Heart right ventricle (tissue), 16 donors: ENCODE results near the gene MYCN. TPM values are rescaled to one million over a fixed set of nuclear protein-coding genes. Genes with fewer than 3 reads are reported as not detected.

Source experiments
- ATAC-seq, 8 donors: fragments of 200-7000 bp; cut with Tn5 transposase; one replicate each; pipeline ENCODE4 v1.9.1; 2020; ENCODE audit warnings: mild to moderate bottlenecking in 8 of 8, moderate library complexity in 8 of 8, moderate number of reproducible peaks in 1 of 8
- DNase-seq, 2 donors: peaks; one replicate each; pipeline ENCODE4 v3.0.0-alpha.2; 2020
- H3K27ac ChIP-seq, 10 donors: fragments of 200-600 bp; sonication (generic) in 2 of 10; one replicate each; pipeline versions ENCODE4 v1.5.0 to v1.8.0; 2020 to 2022; ENCODE audit warnings: mild to moderate bottlenecking in 3 of 10
- H3K27me3 ChIP-seq, 7 donors: fragments of 200-600 bp; one replicate each; pipeline ENCODE4 v1.8.0; 2021 to 2022; ENCODE audit warnings: mild to moderate bottlenecking in 2 of 7
- H3K36me3 ChIP-seq, 9 donors: fragments of 200-600 bp; sonication (generic) in 1 of 9; one replicate each; pipeline versions ENCODE4 v1.5.0 to v1.8.0; 2020 to 2022; ENCODE audit warnings: mild to moderate bottlenecking in 2 of 9
- H3K4me1 ChIP-seq, 9 donors: fragments of 200-600 bp; sonication (generic) in 1 of 9; one replicate each; pipeline versions ENCODE4 v1.5.0 to v1.8.0; 2020 to 2022; ENCODE audit warnings: mild to moderate bottlenecking in 4 of 9
- H3K4me3 ChIP-seq, 10 donors: fragments of 200-600 bp; sonication (generic) in 2 of 10; one replicate each; pipeline versions ENCODE4 v1.5.0 to v1.8.0; 2020 to 2022; ENCODE audit warnings: mild to moderate bottlenecking in 7 of 10, moderate library complexity in 2 of 10
- H3K9me3 ChIP-seq, 11 donors: fragments of 200-600 bp in 10 of 11; sonication (generic) in 2 of 11; one replicate each; pipeline versions ENCODE4 v1.5.0 to v1.8.0; 2013 to 2022; ENCODE audit warnings: mild to moderate bottlenecking in 2 of 11, control low read depth in 1 of 11, moderate library complexity in 1 of 11
- CTCF ChIP-seq, 9 donors: fragments of 200-600 bp; sonication (generic) in 2 of 9; IDR thresholded peaks; one replicate each; pipeline versions ENCODE4 v1.5.0 to v1.8.0; 2021 to 2022; ENCODE audit warnings: antibody characterized with exemption in 9 of 9, mild to moderate bottlenecking in 5 of 9, moderate library complexity in 1 of 9
- WGBS, 2 donors: extraction: QIAGEN DNeasy Blood & Tissue Kit; methylation state at CpG; one replicate each; pipeline ENCODE4 v1.1.7; 2013; ENCODE audit warnings: inconsistent platforms in 1 of 2; 5-methylcytosine and 5-hydroxymethylcytosine counted together
- intact Hi-C, 10 donors: fragments of 100-400 bp; cut with DNase I; formaldehyde crosslinking; loops; one replicate each; pipeline versions ENCODE4 v1.11.1 to v1.14.2; 2022
- polyA plus RNA-seq, 2 donors: library from polyadenylated mRNA; stranded (reverse); fragments of 200-250 nt; gene quantifications; one replicate each; pipeline ENCODE4 v1.2.3, GENCODE V29; 2013
- total RNA-seq, 10 donors: library from RNA; stranded (reverse); fragmentation: NEBNext Ultra II Directional in 3 of 10; extraction: Animal tissue kit (Norgen Biotek cat#: 25700) in 3 of 10; gene quantifications; one replicate each; pipeline versions ENCODE4 v1.2.1 to v1.2.4, GENCODE V29; 2021 to 2023
- donor health status: Arrhythmogenic right ventricular cardiomyopathy.
- donor health status: ischemic (EF 13 %, LVEDD 7.1; RV severe dilation, severe dysfunction).
- donor health status: healthy with polysubstance abuse.
- donor health status: DM: no; HTN: yes; CAD: no.
- donor health status: DM: no; HTN: no; CAD: no.
- donor health status: ischemic (EF 25% LVEDD 6.9; RV normal size, moderate dysfunction).
- donor health status: ischemic (EF 25% LVEDD 5.7; RV mildly dilated, moderate dysfunction).
- donor health status: healthy.
- donor health status: DM: yes; HTN: yes; CAD: no.
- donor health status: Ischemic cardiomyopathy.
- donor health status: ischemic (EF 35%, LVEDD 5.7; RV mildly dilated, moderate dysfunction).
- donor health status: nonischemic (EF 11% LVEDD 7.7; RV severe dilation, severe dysfunction).
- donor health status: DM: yes; HTN: yes; CAD: no.
- donor health status: PGD.
- donor health status: ischemic (EF 29% LVEDD 5.4; RV normal size, mild dysfunction).
- donor health status: nonischemic (EF 23%, LVEDD 6.1; RV moderate dilation, normal function).

MYCN gene
- total and polyA plus RNA-seq, 12 donors, result 0.14 to 1.4 (median 0.52) TPM

GRCh38 chr2:15930589-15931318, 9.6 kb upstream of the MYCN start:
- Histone ChIP-seq H3K4me3 (no peak overlapping the region), H3K36me3 (no peaks in the 10 kb centered on the region), H3K9me3 (peaks cover 0 to 4% (median 0%) of the 10 kb centered on the region in 11 donors), H3K27me3 (no peaks in the 10 kb centered on the region), H3K27ac (no peak overlapping the region), H3K4me1 (no peaks in the 10 kb centered on the region)
- DNase-seq, result no peak
- TF ChIP-seq CTCF (IDR thresholded peaks at IDR 0.05), result no peak
- 81 to 92% methylated on average over 5 of the region's 5 CpGs for WGBS, 2 donors
- intact Hi-C loops, result loop anchor here in 6 of 10 donors (10.0 kb wide), 5 partner anchors 296 to 824 kb away; no protein-coding TSS in a partner anchor
- ATAC-seq, result no peak

GRCh38 chr2:15931319-15931890, 8.9 kb upstream of the MYCN start:
- Histone ChIP-seq H3K4me1 (no peaks in the 10 kb centered on the region), H3K4me3 (no peak overlapping the region), H3K27me3 (no peaks in the 10 kb centered on the region), H3K36me3 (no peaks in the 10 kb centered on the region), H3K27ac (no peak overlapping the region), H3K9me3 (peaks cover 0 to 4% (median 0%) of the 10 kb centered on the region in 11 donors)
- TF ChIP-seq CTCF (IDR thresholded peaks at IDR 0.05), result no peak
- 58 to 68% methylated on average over 2 of the region's 2 CpGs for WGBS, 2 donors
- DNase-seq (no peak), ATAC-seq (no peak)
- intact Hi-C loops, result loop anchor here in 6 of 10 donors (10.0 kb wide), 5 partner anchors 297 to 823 kb away; no protein-coding TSS in a partner anchor

GRCh38 chr2:15931950-15932349, 8.4 kb upstream of the MYCN start:
- Histone ChIP-seq H3K27me3 (no peaks in the 10 kb centered on the region), H3K4me3 (no peak overlapping the region), H3K27ac (no peak overlapping the region), H3K36me3 (no peaks in the 10 kb centered on the region), H3K4me1 (no peaks in the 10 kb centered on the region), H3K9me3 (peaks cover 0 to 4% (median 0%) of the 10 kb centered on the region in 11 donors)
- ATAC-seq (no peak), DNase-seq (no peak)
- intact Hi-C loops, result loop anchor here in 6 of 10 donors (10.0 kb wide), 5 partner anchors 297 to 823 kb away; no protein-coding TSS in a partner anchor
- 93 to 97% methylated on average over 5 of the region's 5 CpGs for WGBS, 2 donors
- no peak for TF ChIP-seq CTCF (IDR thresholded peaks at IDR 0.05)

- peaks cover 0 to 6% (median 0%) of the 10 kb centered on the region in 7 donors for H3K27me3 ChIP-seq
- no peak for TF ChIP-seq CTCF (IDR thresholded peaks at IDR 0.05)
- no peaks in the 10 kb centered on the region for H3K4me1 ChIP-seq
- no peak overlapping the region for H3K4me3 ChIP-seq
- intact Hi-C loops, result loop anchor here in 6 of 10 donors (10.0 kb wide), 5 partner anchors 298 to 822 kb away; no protein-coding TSS in a partner anchor
- 87 to 92% methylated on average over 21 of the region's 21 CpGs for WGBS, 2 donors
- ATAC-seq, result no peak
- peaks cover 0 to 4% (median 0%) of the 10 kb centered on the region in 11 donors for H3K9me3 ChIP-seq
- no peak overlapping the region for H3K27ac ChIP-seq
- DNase-seq, result no peak
- H3K36me3 ChIP-seq, result no peaks in the 10 kb centered on the region
Measured at GRCh38 chr2:15932394-15933183, 7.8 kb upstream of the MYCN start.
